Mucosa of stomach (tissue), 1 donor: ENCODE measurements around the gene TRIM63.

Experiments used
- H3K27me3 ChIP-seq: one replicate; pipeline ENCODE4 v1.7.0; 2013; ENCODE audit warnings: mild to moderate bottlenecking, low read length; ENCODE audit not compliant: control insufficient read depth, insufficient read depth
- H3K36me3 ChIP-seq: one replicate; pipeline ENCODE4 v1.7.0; 2013; ENCODE audit warnings: low read length; ENCODE audit not compliant: control insufficient read depth, insufficient read depth
- H3K4me1 ChIP-seq: one replicate; pipeline ENCODE4 v1.7.0; 2013; ENCODE audit warnings: mild to moderate bottlenecking, low read length; ENCODE audit not compliant: control insufficient read depth, insufficient read depth
- H3K4me3 ChIP-seq: one replicate; pipeline ENCODE4 v1.7.0; 2013; ENCODE audit warnings: low read length
- H3K9ac ChIP-seq: one replicate; pipeline ENCODE4 v1.7.0; 2013; ENCODE audit warnings: mild to moderate bottlenecking, low read length, moderate library complexity
- H3K9me3 ChIP-seq: one replicate; pipeline ENCODE4 v1.7.0; 2013; ENCODE audit warnings: mild to moderate bottlenecking, low read length, moderate library complexity; ENCODE audit not compliant: control insufficient read depth
- donor health status: Pancreatic carcinoma.

TRIM63 gene

DNA sequence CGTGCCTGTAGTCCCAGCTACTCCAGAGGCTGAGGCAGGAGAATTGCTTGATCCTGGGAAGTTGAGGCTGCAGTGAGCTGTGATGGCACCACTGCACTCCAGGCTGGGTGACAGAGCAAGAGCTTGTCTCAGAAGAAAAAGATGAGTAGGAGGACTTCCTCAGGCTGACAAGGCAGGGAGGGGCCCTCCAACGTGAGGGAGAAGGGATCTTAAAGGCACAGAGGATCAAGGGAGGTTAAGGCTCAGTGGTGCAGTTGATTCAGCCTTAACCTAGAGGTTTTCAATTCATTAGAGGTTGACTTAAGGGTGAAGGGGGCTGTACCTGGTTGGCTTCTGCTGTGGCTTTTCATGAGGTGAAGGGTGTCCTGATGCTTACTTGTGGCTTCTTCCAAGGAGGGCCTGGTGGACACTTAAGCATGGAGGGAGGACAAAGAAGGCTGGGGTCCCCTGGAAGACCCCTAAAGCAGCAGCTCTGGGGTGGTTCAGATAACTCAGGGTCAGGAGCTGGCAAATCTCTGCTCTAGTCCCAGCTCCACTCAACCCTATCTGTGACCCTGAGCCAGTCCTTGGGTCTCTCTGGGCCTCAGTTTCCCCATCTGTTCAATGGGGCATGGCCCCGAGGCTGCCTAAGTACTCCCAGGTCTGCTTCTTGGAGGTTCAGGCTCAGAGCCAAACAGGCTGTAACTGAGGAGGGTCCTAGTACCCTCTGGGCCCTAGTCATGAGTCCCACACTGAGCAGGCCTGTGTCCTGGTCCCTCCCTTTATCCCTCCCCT, 39.5 kb downstream of the TRIM63 start:
- Histone ChIP-seq H3K9ac (no peak overlapping the region), H3K4me3 (no peak overlapping the region), H3K27me3 (peaks cover 6% of the 10 kb centered on the region), H3K36me3 (no peaks in the 10 kb centered on the region), H3K9me3 (no peaks in the 10 kb centered on the region), H3K4me1 (no peaks in the 10 kb centered on the region)

GRCh38 chr1:26025517-26025916, 41.9 kb downstream of the TRIM63 start:
- Histone ChIP-seq H3K9ac (no peak overlapping the region), H3K4me1 (no peaks in the 10 kb centered on the region), H3K36me3 (no peaks in the 10 kb centered on the region), H3K4me3 (no peak overlapping the region), H3K27me3 (peaks cover 2% of the 10 kb centered on the region), H3K9me3 (no peaks in the 10 kb centered on the region)

GRCh38 chr1:26025060-26025459, 42.4 kb downstream of the TRIM63 start:
- peaks cover 2% of the 10 kb centered on the region for H3K27me3 ChIP-seq
- H3K36me3 ChIP-seq, result no peaks in the 10 kb centered on the region
- H3K9me3 ChIP-seq, result no peaks in the 10 kb centered on the region
- H3K4me3 ChIP-seq, result no peak overlapping the region
- H3K4me1 ChIP-seq, result no peaks in the 10 kb centered on the region
- no peak overlapping the region for H3K9ac ChIP-seq

DNA sequence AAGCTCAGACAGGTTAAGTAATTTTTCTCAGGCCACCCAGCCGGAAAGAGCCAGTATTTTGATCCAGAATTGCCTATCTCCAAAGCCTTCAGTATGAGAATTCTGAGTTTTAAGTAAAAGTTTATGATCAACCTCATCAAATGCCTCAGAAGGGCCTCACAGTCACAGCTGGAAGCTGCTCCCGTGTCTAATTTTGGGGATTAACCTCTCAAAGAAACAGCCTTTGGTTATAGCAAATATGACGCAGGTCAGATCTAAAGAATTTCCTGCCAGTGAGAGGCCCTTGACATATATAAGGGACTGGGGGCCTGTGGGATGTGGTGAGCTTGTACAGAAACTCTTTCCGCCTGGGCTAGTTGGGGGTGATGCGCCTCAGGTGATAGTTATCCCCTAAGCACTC, 43.6 kb downstream of the TRIM63 start:
- Histone ChIP-seq H3K27me3 (peaks cover 2% of the 10 kb centered on the region), H3K36me3 (no peaks in the 10 kb centered on the region), H3K9me3 (no peaks in the 10 kb centered on the region), H3K4me1 (no peaks in the 10 kb centered on the region), H3K4me3 (no peak overlapping the region), H3K9ac (no peak overlapping the region)

DNA sequence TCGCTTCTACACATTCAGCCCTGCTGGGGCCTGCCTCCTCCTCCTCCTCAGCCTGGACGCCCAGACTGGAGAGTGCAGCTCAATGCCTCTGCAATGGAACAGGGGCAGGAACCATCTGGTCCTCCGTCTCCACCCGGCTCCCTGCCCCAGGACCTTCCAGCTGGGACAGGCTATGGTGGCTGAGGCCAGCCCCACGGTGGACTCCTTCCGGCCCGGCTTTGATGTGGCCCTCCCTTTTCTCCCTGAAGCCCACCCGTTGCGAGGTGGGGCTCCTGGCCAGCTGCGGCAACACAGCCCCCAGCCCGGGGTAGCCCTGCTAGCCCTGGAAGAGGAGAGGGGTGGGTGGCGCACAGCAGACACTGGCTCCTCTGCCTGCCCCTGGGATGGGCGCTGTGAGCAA, 44.4 kb downstream of the TRIM63 start:
- Histone ChIP-seq H3K27me3 (peaks cover 2% of the 10 kb centered on the region), H3K36me3 (no peaks in the 10 kb centered on the region), H3K4me1 (no peaks in the 10 kb centered on the region), H3K9ac (no peak overlapping the region), H3K4me3 (no peak overlapping the region), H3K9me3 (no peaks in the 10 kb centered on the region)

DNA sequence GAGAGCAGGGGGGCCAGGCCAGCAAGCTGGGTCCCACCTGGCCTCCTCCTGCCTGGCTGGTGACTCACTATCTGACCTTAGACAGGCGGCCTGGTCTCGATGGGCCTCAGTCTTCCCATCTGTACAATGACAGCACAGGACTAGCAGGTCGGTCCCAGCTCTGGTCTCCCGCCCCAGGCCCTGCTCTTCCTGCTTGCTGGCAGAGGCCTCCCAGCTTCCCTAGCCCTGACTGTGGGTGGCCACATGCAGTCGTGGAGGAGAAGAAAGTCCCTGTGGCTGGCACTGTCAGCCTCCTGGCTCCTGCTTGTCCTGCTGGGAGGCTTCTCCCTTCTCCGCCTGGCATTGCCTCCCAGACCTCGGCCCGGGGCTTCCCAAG, 45.0 kb downstream of the TRIM63 start:
- no peaks in the 10 kb centered on the region for H3K9me3 ChIP-seq
- no peak overlapping the region for H3K9ac ChIP-seq
- no peak overlapping the region for H3K4me3 ChIP-seq
- no peaks in the 10 kb centered on the region for H3K4me1 ChIP-seq
- peaks cover 2% of the 10 kb centered on the region for H3K27me3 ChIP-seq
- H3K36me3 ChIP-seq, result no peaks in the 10 kb centered on the region

DNA sequence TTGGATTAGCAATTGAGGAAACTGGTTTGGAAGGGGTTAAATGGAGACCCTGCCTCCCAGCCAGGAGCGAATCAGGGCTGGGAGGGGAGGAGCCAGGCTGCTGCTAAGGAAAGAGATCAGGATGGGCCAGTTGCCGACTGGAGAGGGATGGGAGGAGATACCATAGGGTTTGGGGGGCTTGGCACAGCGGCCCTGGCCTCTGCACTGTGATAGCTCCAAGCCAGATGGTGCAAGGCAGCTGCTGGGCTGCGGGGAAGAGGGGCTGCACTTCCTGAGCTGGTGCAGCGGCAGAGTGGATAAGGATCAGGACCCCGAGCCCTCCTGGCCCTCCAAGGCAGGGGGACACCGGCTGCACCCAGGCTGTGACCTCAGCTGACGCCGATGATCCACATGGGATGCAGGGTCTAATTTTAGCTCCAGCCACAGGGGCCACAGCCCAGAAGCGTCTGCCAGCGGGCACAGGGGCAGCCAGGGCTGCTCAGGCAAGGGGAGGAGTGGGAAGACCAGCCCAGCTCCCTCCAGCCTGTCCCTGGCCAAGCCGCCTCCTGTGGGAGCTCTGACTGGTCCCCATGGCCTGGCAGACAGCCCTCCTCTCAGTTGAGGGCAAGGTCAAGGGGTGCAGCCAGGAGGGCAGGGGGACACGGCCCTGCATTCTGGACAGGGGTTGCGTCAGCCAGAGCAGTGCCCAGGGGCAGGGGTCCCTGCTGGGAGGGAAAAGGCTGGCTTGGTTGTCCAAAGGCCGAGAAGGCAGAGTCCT, 45.6 kb downstream of the TRIM63 start, which contains the start of gene EXTL1:
EXTL1 (plus strand) TSS at position 129 of the 757 bp plus-strand sequence. CDS start 872 bp downstream, outside the sequence.
- no peak within 1 kb of the TSS for H3K9ac ChIP-seq
- H3K9me3 ChIP-seq, result no peaks in the 10 kb centered on the region
- H3K36me3 ChIP-seq, result no peaks in the 10 kb centered on the region
- H3K4me1 ChIP-seq, result no peaks in the 10 kb centered on the region
- H3K4me3 ChIP-seq, result no peak within 1 kb of the TSS
- H3K27me3 ChIP-seq, result peaks cover 2% of the 10 kb centered on the region

DNA sequence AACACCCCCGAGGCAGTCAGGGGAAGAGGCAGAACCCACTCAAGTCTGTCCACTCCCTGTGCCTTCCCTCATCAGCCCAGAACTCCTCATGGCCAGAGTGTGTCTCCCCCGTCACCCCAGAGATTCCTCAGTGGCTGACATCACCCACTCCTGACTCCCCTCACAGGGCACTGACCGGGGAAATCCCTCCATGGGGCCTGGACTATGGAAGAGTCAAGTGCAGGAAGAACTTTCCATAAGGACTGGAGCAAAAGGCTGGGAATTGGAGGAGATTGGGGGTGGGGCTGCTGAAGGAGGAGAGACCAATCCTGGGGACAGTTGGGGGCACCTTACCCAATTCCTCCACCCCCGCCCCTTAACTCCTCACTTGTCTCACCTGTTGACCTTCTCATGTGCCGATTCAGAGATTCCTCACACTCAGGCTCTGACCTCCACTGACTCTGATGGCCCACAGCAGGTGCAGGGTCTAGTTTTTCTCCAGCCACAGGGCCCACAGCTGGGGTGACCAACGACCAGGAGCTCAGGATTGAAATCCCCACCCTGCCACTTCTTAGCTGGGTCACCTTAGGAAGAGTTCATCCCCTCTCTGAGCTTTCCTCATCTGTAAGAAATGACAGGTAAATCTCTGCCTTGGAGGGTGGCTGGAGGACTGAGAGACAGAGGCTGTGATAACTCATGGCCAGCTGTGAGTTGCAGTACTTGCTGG, 46.3 kb downstream of the TRIM63 start:
- no peaks in the 10 kb centered on the region for H3K36me3 ChIP-seq
- no peaks in the 10 kb centered on the region for H3K9me3 ChIP-seq
- no peak overlapping the region for H3K4me3 ChIP-seq
- peaks cover 2% of the 10 kb centered on the region for H3K27me3 ChIP-seq
- H3K4me1 ChIP-seq, result no peaks in the 10 kb centered on the region
- H3K9ac ChIP-seq, result no peak overlapping the region

- Histone ChIP-seq H3K9ac (no peak overlapping the region), H3K9me3 (no peaks in the 10 kb centered on the region), H3K4me1 (no peaks in the 10 kb centered on the region), H3K27me3 (peaks cover 1% of the 10 kb centered on the region), H3K36me3 (no peaks in the 10 kb centered on the region), H3K4me3 (no peak overlapping the region)
Measured at GRCh38 chr1:26020330-26020768, 47.1 kb downstream of the TRIM63 start.

GRCh38 chr1:26019641-26020315, 47.7 kb downstream of the TRIM63 start:
- Histone ChIP-seq H3K4me3 (no peak overlapping the region), H3K36me3 (no peaks in the 10 kb centered on the region), H3K27me3 (no peaks in the 10 kb centered on the region), H3K9ac (no peak overlapping the region), H3K9me3 (no peaks in the 10 kb centered on the region), H3K4me1 (no peaks in the 10 kb centered on the region)

GRCh38 chr1:26017606-26018005, 49.8 kb downstream of the TRIM63 start:
- Histone ChIP-seq H3K4me1 (peaks cover 4% of the 10 kb centered on the region), H3K36me3 (no peaks in the 10 kb centered on the region), H3K9ac (no peak overlapping the region), H3K9me3 (no peaks in the 10 kb centered on the region), H3K27me3 (no peaks in the 10 kb centered on the region), H3K4me3 (no peak overlapping the region)
